Renal cortex interstitium (tissue), 11 donors: Measurements from ENCODE around the gene NAV2. TPM values are rescaled to one million over a fixed set of nuclear protein-coding genes. Genes with fewer than 3 reads are reported as not detected.

ENCODE experiments used
- DNase-seq, 11 donors: peaks; one replicate each; pipeline ENCODE4 v3.0.0-alpha.2; 2013; ENCODE audit warnings: low read depth in 9 of 11, low spot score in 4 of 11; ENCODE audit errors: extremely low read depth in 1 of 11
- polyA plus RNA-seq, 3 donors: library from polyadenylated mRNA; unstranded; fragments of 120-200 nt; gene quantifications; one replicate each; pipeline ENCODE4 v1.2.1, GENCODE V29; 2013; ENCODE audit not compliant: insufficient read length in 3 of 3

Gene NAV2
- polyA plus RNA-seq, 3 donors, result 36.9 to 94.9 (median 39.5) TPM

GRCh38 chr11:19680829-19681368 lies 31.7 kb upstream of the NAV2 start:
- no peak for DNase-seq

GRCh38 chr11:19683141-19683805 lies 29.4 kb upstream of the NAV2 start:
- DNase-seq, result no peak

- no peak for DNase-seq
Observed at GRCh38 chr11:19683862-19684491, 28.7 kb upstream of the NAV2 start.

DNA sequence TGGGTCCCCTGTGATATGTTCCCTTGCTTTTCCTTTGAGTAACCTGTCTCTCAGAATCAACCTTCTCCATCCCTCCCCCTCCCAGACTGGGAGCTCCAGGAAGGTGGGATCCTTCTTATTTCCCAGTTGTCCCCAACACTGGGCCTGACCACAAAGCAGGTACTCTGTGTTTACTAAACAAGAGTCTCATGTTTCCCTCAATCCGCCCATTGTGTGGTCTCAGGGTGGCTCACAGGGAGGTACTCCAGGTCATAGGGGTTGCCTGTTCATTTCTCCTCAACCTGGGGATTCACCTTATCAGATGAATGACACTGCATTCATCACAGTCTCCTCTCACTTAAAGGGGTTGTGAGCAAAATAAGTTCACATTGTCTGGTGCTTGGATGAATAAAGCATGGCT lies 26.4 kb upstream of the NAV2 start:
- DNase-seq, result no peak

- no peak for DNase-seq
Observed at GRCh38 chr11:19687392-19687791, 25.2 kb upstream of the NAV2 start.

- no peak for DNase-seq
Observed at GRCh38 chr11:19689281-19690000, 23.2 kb upstream of the NAV2 start.

DNA sequence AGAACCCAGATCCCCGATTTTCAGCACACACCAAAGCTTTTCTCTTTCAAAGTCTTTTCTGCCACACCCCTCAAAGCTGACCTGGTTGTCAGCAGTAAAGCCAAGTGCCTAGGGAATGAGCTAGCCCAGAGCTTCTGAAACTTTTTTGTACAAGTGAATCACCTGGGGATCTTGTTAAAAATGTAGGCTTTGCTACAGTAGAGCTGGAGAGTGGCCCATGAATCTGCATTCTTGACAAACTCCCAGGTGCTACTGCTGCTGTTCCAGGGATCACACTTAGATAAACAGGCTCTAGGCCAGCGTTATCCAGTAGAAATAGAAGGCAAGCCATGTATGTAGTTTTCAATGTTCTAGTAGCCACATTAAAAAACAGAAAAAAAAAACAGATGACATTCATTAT lies 21.8 kb upstream of the NAV2 start:
- DNase-seq, result no peak

- DNase-seq, result no peak
Observed at GRCh38 chr11:19691815-19692500, 20.7 kb upstream of the NAV2 start.

DNA sequence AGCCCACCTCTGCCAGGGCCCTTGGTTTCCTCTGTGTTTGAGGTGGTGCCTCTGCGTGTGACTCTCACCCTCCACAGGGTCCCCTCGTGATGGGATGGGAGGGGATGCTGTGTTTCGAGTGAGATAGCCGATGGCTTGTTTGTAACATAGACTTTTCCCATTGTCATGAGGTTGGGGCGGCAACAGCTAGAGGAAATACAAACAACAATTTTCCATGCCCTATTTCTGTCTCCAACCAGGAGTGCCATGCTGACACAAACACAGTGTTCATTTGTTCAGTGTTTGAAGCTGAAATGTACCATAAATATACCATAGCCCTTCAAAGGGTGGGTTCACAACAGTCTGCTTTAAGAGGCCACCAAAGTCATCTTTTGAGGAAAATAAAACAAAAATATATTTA lies 19.5 kb upstream of the NAV2 start:
- no peak for DNase-seq

- DNase-seq, result no peak
Observed at GRCh38 chr11:19694796-19695345, 17.8 kb upstream of the NAV2 start.

GRCh38 chr11:19696073-19696472 lies 16.6 kb upstream of the NAV2 start:
- DNase-seq, result no peak

DNA sequence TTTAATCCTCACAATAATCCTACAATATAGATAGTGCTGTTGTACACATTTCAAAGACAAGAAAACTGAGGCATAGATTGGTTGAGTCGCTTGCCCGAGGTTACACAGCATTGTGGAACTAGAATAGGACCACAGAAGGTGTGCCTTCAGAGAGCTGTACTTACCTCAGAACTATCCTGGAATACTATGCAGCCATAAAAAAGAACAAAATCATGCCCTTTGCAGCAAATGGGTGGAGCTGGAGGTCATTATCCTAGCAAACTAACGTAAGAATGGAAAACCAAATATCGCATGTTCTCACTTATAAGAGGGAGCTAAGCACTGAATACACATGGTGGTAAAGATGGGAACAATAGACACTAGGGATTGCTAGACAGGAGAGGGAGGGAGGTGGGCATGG lies 15.7 kb upstream of the NAV2 start:
- DNase-seq, result no peak

- no peak for DNase-seq
Observed at GRCh38 chr11:19697721-19698121, 14.9 kb upstream of the NAV2 start.

GRCh38 chr11:19698493-19699292 lies 13.9 kb upstream of the NAV2 start:
- DNase-seq, result no peak

DNA sequence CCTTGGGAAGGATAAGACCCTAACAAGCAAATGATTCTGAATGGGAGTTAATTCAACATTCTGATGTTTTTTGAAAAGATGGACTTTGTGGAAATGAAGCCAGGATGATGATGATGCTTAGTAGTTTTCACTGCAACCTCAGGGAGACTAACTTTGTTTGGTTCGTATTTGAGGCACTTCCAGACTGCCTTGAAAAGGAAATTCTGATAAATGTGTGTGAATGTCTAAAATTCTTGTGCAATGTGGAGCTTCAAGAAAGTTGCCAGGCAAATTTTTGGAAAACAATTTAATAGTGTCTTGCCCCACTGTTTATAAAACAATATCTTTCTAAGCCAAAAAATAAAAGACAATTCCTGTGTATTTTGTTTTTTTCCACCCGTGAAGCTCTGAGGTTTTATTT lies 11.2 kb upstream of the NAV2 start:
- DNase-seq, result no peak

DNA sequence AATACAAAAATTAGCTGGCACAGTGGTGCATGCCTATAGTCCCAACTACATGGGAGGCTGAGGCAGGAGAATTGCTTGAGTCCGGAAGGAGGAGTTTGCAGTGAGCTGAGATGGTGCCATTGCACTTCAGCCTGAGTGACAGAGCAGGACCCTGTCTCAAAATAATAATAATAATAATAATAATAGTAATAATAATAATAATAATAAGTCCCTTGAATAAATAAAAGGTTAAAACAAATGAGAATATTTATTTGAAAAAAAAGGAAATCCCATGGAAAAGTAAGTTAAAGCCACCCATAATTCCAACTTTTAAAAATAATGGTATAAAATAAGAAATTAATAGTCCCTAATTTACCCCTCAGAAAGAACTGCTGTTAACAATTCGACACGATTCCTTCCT lies 10.0 kb upstream of the NAV2 start:
- no peak for DNase-seq

DNA sequence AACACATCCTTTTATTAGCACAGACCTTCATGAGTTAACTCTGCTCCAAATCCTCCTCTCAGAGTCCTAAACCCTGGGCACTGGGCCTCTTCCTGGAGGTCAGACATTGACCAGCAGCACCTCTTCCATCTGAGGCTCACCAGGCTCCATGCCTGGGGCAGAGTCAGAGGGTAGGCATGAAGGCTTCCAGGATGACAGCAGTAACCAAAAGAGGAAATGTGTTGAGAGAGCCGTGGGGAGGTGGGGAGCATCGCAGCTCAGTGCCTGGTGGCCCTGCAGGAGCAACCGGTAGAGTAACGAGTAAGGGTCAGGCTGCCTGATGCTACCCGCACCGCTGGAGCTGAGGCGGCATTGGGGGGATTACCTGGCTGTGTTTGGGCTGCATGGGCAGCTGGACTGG lies 9.4 kb upstream of the NAV2 start:
- DNase-seq, result no peak

GRCh38 chr11:19704213-19704612 lies 8.4 kb upstream of the NAV2 start:
- DNase-seq, result no peak

- no peak for DNase-seq
Observed at GRCh38 chr11:19705936-19706335, 6.7 kb upstream of the NAV2 start.
